Dedifferentiated amniotic fluid mesenchymal stem cell (primary cell): Measurements from ENCODE around the gene TMEM40.
"Not testable (repeated sequence)": the region's sequence is repeated elsewhere in the genome, so short reads cannot be mapped to it uniquely, and the experiment has no call there.

Experiments
- DNase-seq: peaks from one replicate; pipeline ENCODE4 v3.0.0-alpha.2; 2016; ENCODE audit errors: extremely low spot score

TMEM40 gene

DNA sequence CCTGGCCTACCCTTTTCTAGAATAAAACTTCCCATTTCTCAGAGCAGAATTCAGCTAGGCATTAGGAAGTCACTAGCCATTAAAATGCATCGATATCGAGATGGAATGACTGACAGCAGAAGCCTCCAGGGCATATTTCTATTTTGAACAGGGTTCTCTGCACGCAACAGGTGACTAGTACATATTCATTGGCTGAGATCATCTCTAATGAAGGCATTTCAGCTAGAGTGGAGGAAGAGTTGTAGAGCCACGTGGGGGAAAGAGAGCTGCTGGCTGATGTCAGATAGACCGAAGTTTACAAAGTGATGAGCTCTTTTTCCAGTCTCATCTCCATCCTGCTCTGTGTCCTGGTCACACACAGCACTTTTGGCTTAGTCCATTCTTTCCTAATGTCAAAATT, 7.5 kb downstream of the TMEM40 start:
- DNase-seq = no peak

- no peak for DNase-seq
Observed at GRCh38 chr3:12750658-12751071, 8.4 kb downstream of the TMEM40 start.

- peak; percentile 53 for DNase-seq
Observed at GRCh38 chr3:12750223-12750622, 8.8 kb downstream of the TMEM40 start.

GRCh38 chr3:12748477-12748876, 10.6 kb downstream of the TMEM40 start:
- DNase-seq = no peak

- DNase-seq = no peak
Observed at GRCh38 chr3:12746419-12746818, 12.6 kb downstream of the TMEM40 start.

DNA sequence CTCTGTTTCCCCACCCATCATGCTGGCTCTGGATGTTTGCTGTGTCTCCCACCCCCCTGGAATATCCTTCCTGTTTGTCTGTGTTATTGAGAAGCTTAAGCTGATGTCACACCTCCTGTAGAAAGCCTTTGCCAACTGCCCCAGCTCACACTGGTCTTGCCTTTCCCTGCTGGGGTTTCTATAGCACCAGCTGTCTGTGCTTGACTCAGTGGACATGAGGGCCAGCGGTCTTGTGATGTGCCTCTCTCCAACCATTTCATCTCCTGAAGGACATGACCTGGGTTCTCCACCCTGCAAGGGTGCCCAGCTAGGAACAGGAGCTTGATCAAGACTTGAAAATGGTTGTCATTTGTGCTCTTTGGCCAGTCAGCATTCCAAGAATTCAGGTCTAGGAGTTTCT, 14.7 kb downstream of the TMEM40 start:
- no peak for DNase-seq

- DNase-seq = no peak
Observed at GRCh38 chr3:12743583-12743982, 15.5 kb downstream of the TMEM40 start.

DNA sequence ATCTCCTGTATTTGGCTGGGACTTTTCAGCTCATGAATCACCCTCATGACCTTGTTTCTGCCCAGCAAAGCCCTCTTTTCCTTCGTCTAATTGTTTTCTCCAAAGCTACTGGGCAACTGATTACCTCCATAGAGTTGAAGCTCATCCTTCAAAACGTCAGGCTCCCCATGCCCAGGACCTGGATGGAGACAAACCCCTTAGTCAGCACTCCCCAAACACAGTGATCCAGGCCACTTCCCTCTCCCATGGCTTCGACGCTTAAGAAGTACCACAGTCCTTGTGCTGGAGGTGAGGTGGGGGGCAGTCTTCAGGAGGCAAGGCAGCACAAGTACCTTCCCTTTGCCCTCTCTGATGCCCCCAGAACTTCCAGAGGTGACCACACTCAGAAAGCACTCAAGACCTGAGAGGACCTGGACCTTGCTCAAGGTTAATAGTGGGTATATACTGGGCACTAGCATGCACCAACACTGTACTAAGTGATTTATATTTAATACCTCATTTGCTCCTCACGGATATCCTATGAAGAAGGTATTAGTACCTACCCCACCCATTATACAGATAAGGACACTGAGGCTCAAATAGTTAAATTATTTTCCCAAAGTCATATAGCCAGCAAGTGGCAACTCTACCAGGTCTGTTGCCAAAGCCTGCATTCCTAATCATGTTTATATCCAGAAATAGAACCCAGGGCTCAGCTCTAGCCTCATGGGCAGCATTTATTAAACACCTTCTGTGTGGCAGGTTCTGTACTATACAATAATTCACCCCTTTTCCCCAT, 16.5 kb downstream of the TMEM40 start:
- DNase-seq = no peak

GRCh38 chr3:12741209-12741608, 17.9 kb downstream of the TMEM40 start:
- no peak for DNase-seq

GRCh38 chr3:12737833-12738232, 21.2 kb downstream of the TMEM40 start:
- DNase-seq = no peak

- no peak for DNase-seq
Observed at GRCh38 chr3:12737319-12737718, 21.7 kb downstream of the TMEM40 start.

- no peak for DNase-seq
Observed at GRCh38 chr3:12734960-12735359, 24.1 kb downstream of the TMEM40 start.

DNA sequence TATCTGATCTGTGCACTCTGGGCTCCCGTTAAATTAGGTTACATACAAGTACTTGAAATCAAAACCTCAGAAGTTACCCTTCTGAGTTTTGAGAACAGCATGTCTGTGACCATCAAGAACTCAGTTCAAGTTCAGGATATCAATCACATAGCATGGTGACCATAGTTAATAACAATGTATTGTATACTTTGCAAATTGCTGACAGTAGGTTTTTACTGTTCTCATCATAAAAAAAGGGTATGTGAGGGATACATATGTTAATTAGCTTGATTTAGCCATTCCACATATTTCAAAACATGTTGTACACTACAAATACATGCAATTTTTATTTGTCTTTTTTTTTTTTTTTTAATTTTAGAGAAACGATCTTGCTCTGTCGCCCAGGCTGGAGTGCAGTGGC, 25.5 kb downstream of the TMEM40 start:
- no peak for DNase-seq

DNA sequence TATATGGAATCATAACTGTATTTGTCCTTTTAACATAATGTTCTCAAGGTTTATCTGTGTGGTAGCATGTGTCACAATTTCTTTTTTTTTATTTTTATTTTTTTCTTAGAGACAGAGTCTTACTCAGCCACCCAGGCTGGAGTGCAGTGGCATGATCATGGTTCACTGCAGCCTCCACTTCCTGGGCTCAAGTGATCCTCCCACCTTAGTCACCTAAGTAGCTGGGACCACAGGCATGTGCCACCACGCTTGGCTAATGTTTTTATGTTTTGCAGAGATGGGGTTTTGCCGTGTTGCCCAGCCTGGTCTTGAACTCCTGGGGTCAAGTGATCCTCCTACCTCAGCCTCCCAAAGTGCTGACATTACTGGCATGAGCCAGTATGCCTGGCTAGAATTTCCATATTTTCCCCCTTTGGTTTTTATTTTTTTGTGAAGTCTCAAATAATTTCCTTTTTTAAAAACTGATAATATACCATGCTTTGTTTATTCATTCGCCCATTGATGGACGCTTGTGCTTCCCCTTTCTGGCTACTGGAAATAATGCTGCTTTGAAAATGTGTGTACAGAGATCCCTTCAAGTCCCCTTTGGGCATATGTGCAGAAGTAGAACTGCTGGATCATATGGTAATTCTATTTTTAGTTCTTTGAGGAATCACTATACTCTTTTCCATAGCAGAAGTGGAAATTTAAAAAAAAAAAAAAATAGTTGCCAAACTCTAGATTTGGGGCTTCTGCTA, 28.4 kb downstream of the TMEM40 start:
- no peak for DNase-seq

- DNase-seq = no peak
Observed at GRCh38 chr3:12729051-12729651, 29.9 kb downstream of the TMEM40 start.

DNA sequence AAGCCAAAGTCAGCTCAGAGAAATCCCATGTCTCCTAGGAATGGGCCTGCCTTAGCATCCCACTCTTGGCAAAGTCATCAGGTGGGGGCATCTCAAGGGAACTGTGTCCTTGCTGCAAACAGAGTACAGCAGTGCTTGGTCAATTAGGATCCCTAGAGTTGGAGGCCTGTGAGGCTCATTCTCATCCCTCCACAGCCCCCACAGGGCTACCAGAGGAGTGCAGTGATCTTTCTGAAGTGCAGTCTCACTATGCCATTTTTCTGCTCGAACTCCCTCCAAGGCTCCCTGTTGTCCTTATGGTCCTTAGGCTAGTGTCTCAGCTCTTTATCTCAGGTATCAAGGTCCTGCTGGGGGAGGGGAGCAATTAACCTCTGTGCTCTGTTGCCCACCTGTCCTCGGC, 31.1 kb downstream of the TMEM40 start:
- DNase-seq = no peak

- DNase-seq = no peak
Observed at GRCh38 chr3:12727481-12727880, 31.6 kb downstream of the TMEM40 start.

GRCh38 chr3:12725436-12725835, 33.6 kb downstream of the TMEM40 start:
- DNase-seq = no peak

DNA sequence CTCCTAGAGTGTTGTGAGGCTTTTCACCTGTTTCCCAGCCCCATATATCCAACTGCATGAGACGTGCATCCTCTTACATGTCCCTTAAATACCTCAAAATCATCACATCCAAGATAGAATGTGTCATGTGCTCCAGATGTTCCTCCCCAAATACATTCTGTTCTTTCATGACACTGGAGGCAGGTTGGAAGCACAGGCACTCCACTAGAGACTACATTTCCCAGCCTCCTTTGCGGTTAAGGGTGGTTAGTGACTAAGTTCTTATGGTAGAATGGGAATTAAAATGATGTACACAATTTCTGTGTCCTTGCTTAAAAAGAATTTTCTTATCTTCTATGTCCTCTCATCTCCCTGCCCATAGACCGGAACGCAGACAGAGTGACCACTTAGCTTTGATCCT, 34.3 kb downstream of the TMEM40 start:
- DNase-seq = no peak

DNA sequence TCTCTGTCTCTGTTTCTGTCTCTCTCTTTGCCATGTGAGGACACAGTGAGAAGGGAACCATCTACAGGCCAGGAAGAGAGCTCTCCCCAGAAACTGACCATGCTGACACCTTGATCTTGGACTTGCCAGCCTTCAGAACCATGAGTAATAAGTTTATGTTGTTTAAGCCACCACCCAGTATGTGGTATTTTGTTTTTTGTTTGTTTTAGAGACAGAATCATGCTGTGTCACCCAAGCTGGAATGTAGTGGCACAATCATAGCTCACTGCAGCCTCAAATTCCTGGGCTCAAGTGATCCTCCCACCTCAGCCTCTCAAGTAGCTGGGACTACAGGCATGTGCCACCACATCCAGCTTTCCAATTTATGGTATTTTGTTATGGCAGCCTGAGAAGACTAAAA, 35.7 kb downstream of the TMEM40 start:
- DNase-seq = not testable (repeated sequence)

GRCh38 chr3:12722226-12722625, 36.8 kb downstream of the TMEM40 start:
- DNase-seq = no peak

- DNase-seq = peak; percentile 89
Observed at GRCh38 chr3:12719984-12720898, 38.8 kb downstream of the TMEM40 start.
